Bronchial epithelial cell (primary cell): Measurements from ENCODE around the gene AATK. TPM values are rescaled to one million over a fixed set of nuclear protein-coding genes. Genes with fewer than 3 reads are reported as not detected.

Experiments
- DNase-seq: peaks from one replicate; pipeline ENCODE4 v3.0.0-alpha.2; 2010; ENCODE audit warnings: low read depth
- FAIRE-seq: peaks from 2 replicates; lab custom pipeline; 2011; peaks lifted over from hg19 to GRCh38; lab: Jason Lieb, UNC
- H3K27me3 ChIP-seq: 2 replicates; pipeline ENCODE4 v1.5.1; 2011; ENCODE audit warnings: low read length; ENCODE audit not compliant: control insufficient read depth, insufficient read depth
- H3K36me3 ChIP-seq: 2 replicates; pipeline ENCODE4 v1.5.1; 2011; ENCODE audit warnings: low read length; ENCODE audit not compliant: control insufficient read depth, insufficient read depth
- H3K4me3 ChIP-seq: 2 replicates; pipeline ENCODE4 v1.5.1; 2011; ENCODE audit warnings: mild to moderate bottlenecking, low read depth, low read length, control low read depth
- total RNA-seq: library from RNA; depleted of rRNA; stranded (reverse); fragments of >200 nt; gene quantifications from 2 replicates; pipeline ENCODE4 v1.2.1, GENCODE V29; 2014
- TF ChIP-seq, protein P1 (sequence below): IDR thresholded peaks from 2 replicates; pipeline ENCODE4 v1.5.1; 2011; ENCODE audit warnings: mild to moderate bottlenecking, moderate library complexity, low read length, control low read depth, inconsistent platforms; ENCODE audit not compliant: insufficient read depth, severe bottlenecking

AATK gene
- total RNA-seq, 1 donor from 2014 or later = 0.79 TPM

DNA sequence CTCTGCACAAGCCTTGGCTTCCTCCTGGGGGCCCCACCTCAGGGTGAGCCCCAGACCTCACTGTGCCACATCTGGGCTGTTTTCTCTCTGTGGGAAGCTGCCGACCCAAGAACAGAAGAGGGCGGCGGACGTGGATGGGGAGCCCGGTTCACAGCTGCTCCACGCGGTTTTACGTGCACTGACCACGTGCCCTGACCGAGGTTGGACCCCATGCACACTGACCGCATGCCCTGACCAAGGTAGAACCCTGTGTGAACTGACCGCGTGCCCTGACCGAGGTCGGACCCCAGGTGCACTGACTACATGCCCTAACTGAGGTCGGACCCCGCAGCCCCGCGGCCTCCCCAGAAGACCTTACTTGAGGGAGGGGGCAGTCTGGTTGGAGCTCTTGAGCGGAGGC, 37.1 kb upstream of the AATK start:
- TF ChIP-seq, protein P1, sequence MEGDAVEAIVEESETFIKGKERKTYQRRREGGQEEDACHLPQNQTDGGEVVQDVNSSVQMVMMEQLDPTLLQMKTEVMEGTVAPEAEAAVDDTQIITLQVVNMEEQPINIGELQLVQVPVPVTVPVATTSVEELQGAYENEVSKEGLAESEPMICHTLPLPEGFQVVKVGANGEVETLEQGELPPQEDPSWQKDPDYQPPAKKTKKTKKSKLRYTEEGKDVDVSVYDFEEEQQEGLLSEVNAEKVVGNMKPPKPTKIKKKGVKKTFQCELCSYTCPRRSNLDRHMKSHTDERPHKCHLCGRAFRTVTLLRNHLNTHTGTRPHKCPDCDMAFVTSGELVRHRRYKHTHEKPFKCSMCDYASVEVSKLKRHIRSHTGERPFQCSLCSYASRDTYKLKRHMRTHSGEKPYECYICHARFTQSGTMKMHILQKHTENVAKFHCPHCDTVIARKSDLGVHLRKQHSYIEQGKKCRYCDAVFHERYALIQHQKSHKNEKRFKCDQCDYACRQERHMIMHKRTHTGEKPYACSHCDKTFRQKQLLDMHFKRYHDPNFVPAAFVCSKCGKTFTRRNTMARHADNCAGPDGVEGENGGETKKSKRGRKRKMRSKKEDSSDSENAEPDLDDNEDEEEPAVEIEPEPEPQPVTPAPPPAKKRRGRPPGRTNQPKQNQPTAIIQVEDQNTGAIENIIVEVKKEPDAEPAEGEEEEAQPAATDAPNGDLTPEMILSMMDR = no peak
- H3K36me3 ChIP-seq = peaks cover 2% of the 10 kb centered on the region
- no peak for DNase-seq
- H3K4me3 ChIP-seq = no peak overlapping the region
- no peak for FAIRE-seq
- no peaks in the 10 kb centered on the region for H3K27me3 ChIP-seq

GRCh38 chr17:81202318-81202717, 36.3 kb upstream of the AATK start:
- no peak overlapping the region for H3K4me3 ChIP-seq
- peaks cover 2% of the 10 kb centered on the region for H3K36me3 ChIP-seq
- DNase-seq (no peak), FAIRE-seq (no peak)
- TF ChIP-seq, protein P1 = no peak
- H3K27me3 ChIP-seq = no peaks in the 10 kb centered on the region

DNA sequence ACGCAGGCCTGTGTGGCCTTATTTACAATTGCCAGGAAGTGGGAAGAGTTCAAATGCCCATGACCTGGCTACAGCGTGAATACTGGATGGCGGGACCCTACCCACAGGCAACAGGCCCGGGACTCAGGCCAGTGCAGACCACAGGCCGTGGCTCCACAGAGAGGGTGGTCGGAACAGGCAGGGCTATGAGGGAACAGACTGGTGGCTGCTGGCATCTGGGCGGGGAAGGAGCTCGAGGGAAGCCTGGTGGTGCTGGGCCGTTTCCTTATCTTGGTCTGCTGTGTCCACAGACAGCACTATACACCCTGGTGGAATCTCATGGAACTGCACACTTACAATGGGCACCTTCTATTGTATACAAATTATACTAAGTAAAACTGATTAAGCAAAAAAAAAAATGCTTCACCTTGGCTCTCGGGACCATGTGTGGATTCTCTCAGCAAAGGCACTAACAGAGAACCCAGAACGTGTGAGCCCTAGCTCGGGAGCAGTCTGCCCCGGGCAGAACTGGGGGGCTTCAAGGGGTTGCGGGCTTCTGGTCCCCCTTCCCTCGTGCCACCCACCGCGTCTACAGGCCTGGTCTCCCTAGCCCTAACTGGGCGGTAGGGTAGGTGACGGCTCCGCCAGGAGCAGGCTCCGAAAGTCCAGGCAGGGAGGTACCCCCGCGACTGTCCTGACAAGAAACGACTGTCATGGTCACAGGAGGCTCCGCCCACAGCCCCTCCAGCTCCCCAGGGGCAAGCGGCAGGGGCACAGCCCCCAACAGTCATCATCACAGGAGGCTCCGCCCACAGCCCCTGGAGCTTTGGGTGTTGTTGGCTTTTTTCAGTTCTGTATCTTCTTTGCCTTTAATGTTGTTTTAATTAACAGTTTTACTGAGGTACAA, 34.9 kb upstream of the AATK start:
- FAIRE-seq = no peak
- peaks cover 1% of the 10 kb centered on the region for H3K36me3 ChIP-seq
- H3K27me3 ChIP-seq = no peaks in the 10 kb centered on the region
- no peak overlapping the region for H3K4me3 ChIP-seq
- TF ChIP-seq, protein P1 = peak; percentile 64
- peak; percentile 57 for DNase-seq

GRCh38 chr17:81200201-81200600, 34.2 kb upstream of the AATK start:
- FAIRE-seq = no peak
- H3K4me3 ChIP-seq = no peak overlapping the region
- H3K36me3 ChIP-seq = peaks cover 1% of the 10 kb centered on the region
- DNase-seq = no peak
- H3K27me3 ChIP-seq = no peaks in the 10 kb centered on the region
- TF ChIP-seq, protein P1 = no peak

DNA sequence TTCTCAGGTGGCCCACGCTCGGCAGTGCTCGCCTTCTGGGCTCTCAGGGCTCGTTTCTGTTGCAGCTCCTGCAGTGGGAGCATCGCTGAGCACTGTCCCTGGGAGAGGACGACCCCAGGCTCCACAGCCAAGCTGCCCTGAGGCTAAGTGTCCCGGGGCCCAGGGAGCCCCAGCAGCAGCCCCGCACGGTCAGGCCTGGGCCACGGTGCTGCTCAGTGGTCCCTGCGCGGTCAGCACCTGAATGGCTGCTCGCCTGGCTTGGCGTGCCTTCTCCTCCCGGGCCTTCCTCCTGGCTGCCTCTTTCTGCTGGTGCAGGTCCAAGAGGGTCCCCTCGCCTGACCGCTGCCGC, 33.4 kb upstream of the AATK start:
- DNase-seq (no peak), FAIRE-seq (no peak)
- H3K27me3 ChIP-seq = no peaks in the 10 kb centered on the region
- H3K4me3 ChIP-seq = no peak overlapping the region
- peaks cover 1% of the 10 kb centered on the region for H3K36me3 ChIP-seq
- TF ChIP-seq, protein P1 = no peak
